Activated T-cell treated with anti-CD3 and anti-CD28 coated beads, Interleukin-2, amount 50 U/mL, for 4 hours (primary cell): ENCODE data around the gene PWWP3B. TPM values are rescaled to one million over a fixed set of nuclear protein-coding genes. Genes with fewer than 3 reads are reported as not detected.

ENCODE experiments used
- total RNA-seq, 3 donors: library from RNA; stranded (reverse); gene quantifications; one replicate each; pipeline ENCODE4 v1.2.1, GENCODE V29; 2021

Gene PWWP3B
- total RNA-seq, 3 donors from 2014 or later = 0.05 TPM; not detected in 2

Other genes starting within 250 kb of the PWWP3B start
- not detected for gene SERPINA7, start 129.6 kb upstream of the PWWP3B start, total RNA-seq